ENCODE data around the gene RPH3AL. TPM values are rescaled to one million over a fixed set of nuclear protein-coding genes. Genes with fewer than 3 reads are reported as not detected.
A peak's percentile ranks its signal among the peaks of the same experiment; 100 is the strongest.

Gene RPH3AL
- total and polyA plus RNA-seq, 2 of the 8 experiments (the other 6 are each of a cell fraction or from before 2014, with no cell fraction given) = 5.6 to 5.8 TPM

- no peak overlapping the region for H3K23ac ChIP-seq (ENCODE audit: insufficient read length)
- H3K9ac ChIP-seq (replicated peaks in 1 of 4; ENCODE audit: extremely low read depth in 1 of 4, low read depth in 3 of 4, low read length in 3 of 4) = no peak overlapping the region
- no peak overlapping the region for H3K14ac ChIP-seq (ENCODE audit: insufficient read length)
- CTCF ChIA-PET (ENCODE audit: partially characterized antibody) = interaction anchor here (1.1 to 1.8 kb wide), 8 partner anchors 8 to 111 kb away, joined by 3 to 7 read pairs (median 4); no protein-coding TSS in a partner anchor
- POLR2A ChIA-PET (ENCODE audit: partially characterized antibody) = interaction anchor here (1.7 kb wide), 1 partner anchor 20 kb away, joined by 4 read pairs; no protein-coding TSS in a partner anchor
- peaks cover 0 to 8% (median 0%) of the 10 kb centered on the region in 4 experiments; a peak in 3 of 7 replicates for H3K27me3 ChIP-seq (replicated peaks in 1 of 4; ENCODE audit: control insufficient read depth in 3 of 4, extremely low read depth in 1 of 4, insufficient read depth in 3 of 4, low read length in 3 of 4)
- no peak overlapping the region; the same call in 1 of the 2 replicates for H2BK15ac ChIP-seq (ENCODE audit: low read length)
- H4K91ac ChIP-seq (replicated peaks; ENCODE audit: insufficient read length, low read length) = no peak overlapping the region
- no peak overlapping the region for H4K8ac ChIP-seq (ENCODE audit: extremely low read depth, insufficient read depth, low read length)
- H2AK5ac ChIP-seq (ENCODE audit: low read depth, low read length) = no peak overlapping the region
- FAIRE-seq (no peak), DNase-seq (ENCODE audit: low read depth in 1 of 2, low spot score in 2 of 2) (peak in 1 of 2 experiments; percentile 38)
- no peaks in the 10 kb centered on the region for H3K79me1 ChIP-seq (ENCODE audit: low read depth, low read length)
- H2BK20ac ChIP-seq (ENCODE audit: low read length) = no peak overlapping the region
- H2BK12ac ChIP-seq (ENCODE audit: low read depth, low read length) = 0 out of 2 replicates have a peak overlapping the region, but pooled peaks have one; percentile 60
- H3K4me1 ChIP-seq (replicated peaks in 1 of 4; ENCODE audit: control insufficient read depth in 3 of 4, insufficient read depth in 4 of 4, low read length in 3 of 4) = peaks cover 0 to 11% (median 2%) of the 10 kb centered on the region in 4 experiments; a peak in 5 of 7 replicates
- no peak overlapping the region for H2BK120ac ChIP-seq (replicated peaks; ENCODE audit: low read depth, low read length)
- no peak overlapping the region for H2AFZ ChIP-seq (ENCODE audit: low read length)
- no peak overlapping the region for H3K27ac ChIP-seq (ENCODE audit: low read depth, low read length)
- no peaks in the 10 kb centered on the region for H3K36me3 ChIP-seq (ENCODE audit: control insufficient read depth in 2 of 4, insufficient read depth in 4 of 4, low read length in 3 of 4)
- H3K4ac ChIP-seq (replicated peaks; ENCODE audit: insufficient read length, low read depth, low read length) = no peak overlapping the region
- no peak overlapping the region for H3K56ac ChIP-seq (replicated peaks; ENCODE audit: insufficient read length, low read depth, low read length)
- 85% methylated on average over 25 of the region's 25 CpGs; no CpG with 5 or more reads in 1 of the 2 experiments for WGBS, 2 experiments (ENCODE audit: extremely low coverage in 1 of 2, insufficient coverage in 1 of 2, insufficient read length in 1 of 2, insufficient replicate concordance in 2 of 2, low coverage in 1 of 2, low lambda C conversion rate in 2 of 2, missing lambda C conversion rate in 1 of 2)
- no peak overlapping the region for H3K4me3 ChIP-seq (ENCODE audit: extremely low read depth in 1 of 4, insufficient read depth in 2 of 4, low read depth in 3 of 4, low read length in 4 of 4)
- H3K18ac ChIP-seq (ENCODE audit: extremely low read depth, low read length) = no peak overlapping the region
- H3K4me2 ChIP-seq (ENCODE audit: insufficient read depth in 1 of 2, low read depth in 2 of 2, low read length in 2 of 2) = no peak overlapping the region
- no peaks in the 10 kb centered on the region for H3K79me2 ChIP-seq (ENCODE audit: control insufficient read depth in 1 of 2, insufficient read depth in 2 of 2, low read length in 2 of 2)
- H2BK5ac ChIP-seq (ENCODE audit: low read depth, low read length) = no peak overlapping the region
- H4K20me1 ChIP-seq (replicated peaks in 1 of 2; ENCODE audit: control insufficient read depth in 1 of 2, insufficient read depth in 2 of 2, low read length in 2 of 2) = no peaks in the 10 kb centered on the region
- TF ChIP-seq SAP30 (IDR thresholded peaks at IDR 0.05; ENCODE audit: insufficient read depth, insufficient replicate concordance, low read length) (no peak), EZH2 (IDR thresholded peaks at IDR 0.05; ENCODE audit: low read depth, low read length, severe bottlenecking) (no peak), KDM4A (IDR thresholded peaks at IDR 0.05; ENCODE audit: low read depth, low read length, severe bottlenecking) (no peak), ASH2L (IDR thresholded peaks at IDR 0.05; ENCODE audit: low read length) (no peak), GABPA (IDR thresholded peaks at IDR 0.05; ENCODE audit: borderline replicate concordance, insufficient read depth, low read length) (no peak), CEBPB (IDR thresholded peaks at IDR 0.05; ENCODE audit: low read depth, low read length) (no peak), RBBP5 (IDR thresholded peaks at IDR 0.05; ENCODE audit: borderline replicate concordance, low read depth, low read length) (no peak), CBX8 (IDR thresholded peaks at IDR 0.05; ENCODE audit: borderline replicate concordance, low read depth, low read length) (no peak)
- no peak overlapping the region for H4K5ac ChIP-seq (ENCODE audit: insufficient read length, low read depth, low read length)
- no peaks in the 10 kb centered on the region for H3K23me2 ChIP-seq (ENCODE audit: low read depth, low read length)
- no peaks in the 10 kb centered on the region for H3K9me3 ChIP-seq (ENCODE audit: insufficient read depth in 2 of 2, low read depth in 1 of 2, low read length in 1 of 2)
These were observed 68.5 kb downstream of the RPH3AL start for GRCh38 chr17:283911-284675.

All from H1 (cell line).